Urothelium cell line (cell line): ENCODE results near the gene YTHDF1.
"Not testable (repeated sequence)": the region's sequence is repeated elsewhere in the genome, so short reads cannot be mapped to it uniquely, and the experiment has no call there.

ENCODE experiments used
- DNase-seq: peaks from one replicate; pipeline ENCODE4 v3.0.0; 2011; ENCODE audit warnings: low spot score, mixed read lengths
- FAIRE-seq: peaks from 2 replicates; lab custom pipeline; 2011; peaks lifted over from hg19 to GRCh38; lab: Jason Lieb, UNC

Gene YTHDF1

DNA sequence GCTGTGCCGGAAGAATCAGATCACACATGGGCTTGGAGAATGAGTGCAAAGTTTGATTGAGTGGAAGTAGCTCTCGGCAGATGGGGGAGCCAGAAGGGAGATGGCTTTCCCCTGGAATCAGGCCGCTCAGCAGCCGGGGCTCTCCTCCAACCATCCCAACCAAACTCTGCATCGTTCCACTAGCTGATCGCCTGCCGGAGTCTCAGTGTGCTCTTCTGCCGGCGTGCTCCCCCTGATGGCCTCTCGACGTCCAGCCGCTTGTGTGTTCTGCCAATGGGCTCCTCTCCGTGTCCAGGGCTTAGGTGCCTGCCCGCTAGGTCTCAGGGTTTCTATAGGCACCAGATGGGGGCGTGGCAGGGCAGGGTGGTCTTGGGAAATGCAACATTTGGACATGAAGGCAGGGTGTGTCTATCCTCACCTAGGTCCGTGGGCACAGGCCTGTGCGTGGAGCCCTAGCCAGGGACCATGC is 14.9 kb upstream of the YTHDF1 start:
- no peak for DNase-seq
- peak; percentile 37 for FAIRE-seq

DNA sequence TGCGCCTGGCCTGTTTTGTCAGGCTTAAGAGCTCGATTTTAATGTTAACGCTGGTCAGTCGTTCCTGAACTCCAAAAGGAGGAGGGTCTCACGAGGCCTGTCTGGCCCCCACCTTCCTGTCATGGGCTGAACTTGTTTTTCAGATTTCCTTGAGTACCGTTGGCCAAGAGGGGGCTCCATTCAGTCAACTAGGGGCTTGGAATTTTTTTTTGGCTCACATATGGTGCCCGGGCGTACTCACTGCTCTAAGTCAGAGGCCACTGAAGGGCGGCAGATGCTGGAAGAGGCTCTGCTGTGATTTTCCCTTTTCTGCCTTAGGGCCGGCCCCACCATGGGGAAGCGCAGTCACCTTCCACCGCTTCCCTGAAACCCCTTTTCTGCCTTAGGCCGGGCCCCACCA is 12.9 kb upstream of the YTHDF1 start:
- DNase-seq (no peak), FAIRE-seq (no peak)

DNA sequence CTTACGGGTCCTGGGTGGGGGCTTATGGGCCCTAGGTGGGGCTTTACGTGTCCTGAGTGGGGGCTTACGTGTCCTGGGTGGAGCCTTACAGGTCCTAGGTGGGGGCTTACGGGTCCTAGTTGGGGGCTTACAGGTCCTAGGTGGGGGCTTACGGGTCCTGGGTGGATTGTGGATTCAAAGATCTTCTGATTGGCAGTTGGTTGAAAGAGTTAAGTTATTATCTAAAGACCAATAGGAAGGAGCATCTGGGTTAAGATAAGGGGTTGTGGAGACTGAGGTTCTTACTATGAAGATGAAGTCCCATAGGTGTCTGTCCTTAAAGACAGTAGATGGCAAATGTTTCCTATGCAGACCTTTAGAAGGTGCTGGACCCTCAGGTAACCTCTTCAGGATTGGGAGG is 11.3 kb upstream of the YTHDF1 start:
- FAIRE-seq, result no peak
- no peak for DNase-seq

DNA sequence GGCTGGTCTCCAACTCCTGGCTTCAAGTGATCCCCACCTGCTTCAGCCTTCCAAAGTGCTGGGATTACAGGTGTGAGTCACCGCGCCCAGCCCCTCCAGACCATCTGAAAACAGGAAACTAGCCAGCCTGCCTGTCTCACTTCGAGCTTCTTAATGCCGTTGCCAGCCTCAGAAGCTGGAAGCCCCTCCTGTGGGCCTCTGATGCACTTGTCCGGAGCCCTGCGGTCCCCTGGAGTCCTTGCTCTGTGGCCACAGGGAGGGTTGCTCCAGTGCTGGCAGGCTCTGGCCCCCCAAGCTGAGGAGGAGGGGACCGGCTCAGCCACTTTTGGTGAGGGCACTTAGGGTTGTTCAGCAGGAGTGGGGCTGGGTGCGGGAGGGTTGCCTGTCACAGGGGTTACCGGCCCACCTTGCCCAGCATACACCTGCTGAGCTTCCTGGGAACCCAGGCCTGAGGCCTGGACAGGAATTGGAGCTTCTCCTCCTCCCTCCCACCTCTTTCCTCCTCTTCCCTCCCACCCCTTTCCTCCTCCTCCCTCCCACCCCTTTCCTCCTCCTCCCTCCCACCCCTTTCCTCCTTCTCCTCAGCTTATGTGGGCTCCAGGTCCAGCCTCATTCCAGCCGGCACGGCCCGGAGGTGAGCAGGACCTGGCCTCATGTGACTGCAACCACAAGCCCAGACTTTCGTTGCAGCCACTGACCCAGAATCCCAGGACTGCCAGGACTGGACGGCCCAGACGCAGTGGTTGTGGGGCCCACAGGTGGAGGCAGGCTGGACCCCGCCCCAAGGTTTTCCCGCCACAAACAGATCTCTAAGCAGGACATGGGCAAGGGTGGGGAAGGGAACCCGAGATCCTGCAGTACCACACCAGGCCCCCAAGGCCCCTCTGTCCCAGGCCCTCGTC is 10.4 kb upstream of the YTHDF1 start:
- peak; percentile 93 for FAIRE-seq
- peak; percentile 80 for DNase-seq

DNA sequence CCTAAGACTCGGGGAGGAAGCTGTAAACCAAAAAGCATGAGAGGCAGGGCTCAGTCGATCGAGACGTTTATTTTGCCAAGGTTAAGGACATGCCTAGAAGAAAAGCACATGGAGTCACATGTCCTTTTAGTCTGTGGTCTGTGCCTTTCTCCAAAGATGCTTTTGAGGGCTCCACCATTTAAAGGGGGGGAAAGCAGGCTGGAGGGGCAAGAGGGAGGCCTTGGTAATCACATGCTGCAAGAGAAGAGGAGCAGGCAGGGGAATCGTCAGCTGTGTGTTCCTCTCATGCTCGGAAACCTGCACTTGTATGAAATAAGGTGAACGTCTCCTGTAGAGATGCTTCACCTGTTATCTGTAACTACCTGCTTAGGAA is 9.1 kb upstream of the YTHDF1 start:
- DNase-seq, result no peak
- FAIRE-seq, result peak; percentile 70

DNA sequence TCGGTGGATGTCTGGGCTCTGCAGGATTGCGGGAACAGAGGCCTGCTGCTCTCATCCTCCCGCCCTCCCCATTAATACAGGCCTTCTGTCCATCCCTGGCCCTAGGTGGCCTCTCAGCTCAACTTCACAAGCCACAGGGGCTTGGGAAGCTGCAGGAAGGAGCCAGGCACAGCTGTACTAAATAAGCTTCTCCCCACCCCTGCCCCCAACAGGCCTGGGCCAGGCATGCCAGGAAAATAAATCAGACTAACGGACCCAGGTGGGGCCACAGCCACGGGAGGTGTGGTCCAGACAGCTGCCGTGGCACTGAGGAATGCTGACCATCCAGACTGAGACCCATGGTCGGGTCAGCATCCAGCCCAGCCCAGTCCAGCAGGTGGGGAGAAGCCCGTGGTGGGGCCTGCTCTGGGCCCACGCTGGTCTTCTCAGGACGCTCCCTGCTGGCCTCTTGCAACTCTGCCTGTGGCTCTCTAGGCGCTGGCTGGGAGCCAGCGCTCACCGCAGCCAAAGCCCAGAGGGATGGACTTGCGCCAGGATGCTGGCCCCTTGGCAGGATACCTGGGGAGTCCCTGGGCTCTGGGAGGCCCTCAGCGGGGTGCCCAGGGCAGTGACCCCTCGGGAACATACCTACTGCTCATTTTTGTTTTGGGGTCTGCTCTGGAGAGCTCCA is 8.6 kb upstream of the YTHDF1 start:
- DNase-seq (peak; percentile 97), FAIRE-seq (peak; percentile 98)

DNA sequence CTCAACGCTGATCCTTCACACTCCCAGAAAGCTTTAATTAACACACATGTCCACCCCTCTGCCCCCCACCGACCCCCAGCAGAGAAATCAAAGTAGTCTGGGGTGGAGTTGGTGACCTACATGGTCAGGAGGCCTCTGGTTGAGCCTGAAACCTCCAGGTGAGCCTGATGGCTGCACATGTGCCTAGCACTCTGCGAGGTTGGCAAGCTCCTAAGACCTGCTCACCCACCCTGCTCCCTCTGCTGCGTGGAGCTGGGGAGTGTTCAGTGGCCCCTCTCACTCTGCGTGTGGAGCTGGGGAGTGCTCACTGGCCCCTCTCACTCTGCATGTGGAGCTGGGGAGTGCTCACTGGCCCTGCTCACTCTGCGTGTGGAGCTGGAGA is 7.9 kb upstream of the YTHDF1 start:
- FAIRE-seq (peak; percentile 61), DNase-seq (no peak)

DNA sequence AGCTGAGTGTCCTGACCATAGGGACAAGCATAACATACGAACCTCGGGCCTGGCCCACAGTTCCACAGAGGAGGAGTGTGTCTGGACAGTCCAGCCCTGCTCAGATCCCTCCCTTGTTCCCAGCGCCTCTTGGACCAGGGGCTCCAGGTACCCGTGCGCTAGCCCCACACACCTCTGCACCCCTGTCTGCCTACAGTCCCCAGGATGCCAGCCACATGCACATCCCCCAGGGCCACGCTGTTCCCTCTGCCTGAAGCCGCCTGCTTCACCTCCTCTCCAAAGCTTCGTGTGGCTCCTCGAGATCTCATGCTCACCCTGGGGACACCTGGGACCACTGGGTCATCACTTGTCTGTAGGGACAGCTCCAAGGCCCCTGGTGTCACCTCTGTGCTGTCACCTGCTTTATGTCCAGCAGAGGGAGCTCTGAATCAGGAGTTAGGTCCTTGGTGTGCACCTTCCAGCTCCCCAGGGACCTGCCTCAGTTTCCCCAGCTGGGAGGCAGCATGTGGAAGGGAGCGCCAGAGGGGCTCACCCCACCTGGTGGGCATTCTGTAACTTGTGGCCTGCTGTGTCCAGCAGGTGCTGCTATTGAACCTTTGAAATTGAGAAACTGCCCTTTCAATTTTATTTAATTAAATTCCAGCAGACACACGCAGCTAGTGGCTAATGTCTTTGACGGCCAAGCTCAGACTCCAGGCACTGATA is 7.3 kb upstream of the YTHDF1 start:
- FAIRE-seq (peak; percentile 85), DNase-seq (peak; percentile 80)

DNA sequence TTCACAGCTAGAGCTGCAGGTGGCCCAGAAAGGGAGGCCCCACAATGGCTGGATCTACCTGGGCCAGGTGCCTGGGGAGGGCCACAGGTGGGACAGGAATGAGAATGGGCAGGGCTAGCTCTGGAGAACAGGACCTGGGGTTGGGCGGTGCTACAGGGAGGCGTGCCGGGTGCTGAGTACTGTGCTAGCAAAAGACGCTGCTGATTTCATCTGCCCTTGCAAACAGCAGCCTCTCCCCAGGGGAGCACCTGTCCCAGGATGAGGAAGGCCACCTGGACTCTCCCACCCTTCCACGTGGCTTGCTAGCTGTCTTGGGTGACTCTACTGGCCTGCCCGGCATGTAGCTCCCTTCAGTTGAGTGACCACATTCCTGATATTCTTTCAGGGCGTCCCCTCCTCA is 6.6 kb upstream of the YTHDF1 start:
- FAIRE-seq, result peak; percentile 35
- no peak for DNase-seq

DNA sequence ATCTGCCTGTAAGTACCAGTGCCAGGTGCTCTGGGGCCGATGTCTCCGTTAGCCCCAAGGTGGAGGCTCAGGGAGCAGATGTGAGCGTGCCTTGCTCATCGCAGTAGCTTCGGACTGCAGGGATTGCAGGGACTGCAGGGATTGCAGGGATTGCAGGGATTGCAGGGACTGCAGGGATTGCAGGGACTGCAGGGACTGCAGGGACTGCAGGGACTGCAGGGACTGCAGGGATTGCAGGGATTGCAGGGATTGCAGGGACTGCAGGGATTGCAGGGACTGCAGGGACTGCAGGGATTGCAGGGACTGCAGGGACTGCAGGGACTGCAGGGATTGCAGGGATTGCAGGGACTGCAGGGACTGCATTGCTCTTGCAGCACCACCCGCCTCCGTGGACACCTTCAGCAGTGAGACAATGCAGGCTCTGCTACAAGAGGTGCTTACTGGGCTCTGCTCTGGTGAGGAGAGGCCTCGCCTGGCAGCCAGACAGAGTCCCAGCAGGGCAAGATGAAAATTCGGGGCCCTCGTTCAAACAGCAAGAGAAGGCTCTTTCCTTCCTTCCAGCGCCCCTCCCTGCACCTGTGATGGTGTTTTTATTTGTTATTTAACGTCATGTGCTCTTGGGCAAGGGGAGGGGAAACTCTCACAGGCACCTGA is 5.6 kb upstream of the YTHDF1 start:
- peak; percentile 42 for FAIRE-seq
- DNase-seq, result not testable (repeated sequence)

DNA sequence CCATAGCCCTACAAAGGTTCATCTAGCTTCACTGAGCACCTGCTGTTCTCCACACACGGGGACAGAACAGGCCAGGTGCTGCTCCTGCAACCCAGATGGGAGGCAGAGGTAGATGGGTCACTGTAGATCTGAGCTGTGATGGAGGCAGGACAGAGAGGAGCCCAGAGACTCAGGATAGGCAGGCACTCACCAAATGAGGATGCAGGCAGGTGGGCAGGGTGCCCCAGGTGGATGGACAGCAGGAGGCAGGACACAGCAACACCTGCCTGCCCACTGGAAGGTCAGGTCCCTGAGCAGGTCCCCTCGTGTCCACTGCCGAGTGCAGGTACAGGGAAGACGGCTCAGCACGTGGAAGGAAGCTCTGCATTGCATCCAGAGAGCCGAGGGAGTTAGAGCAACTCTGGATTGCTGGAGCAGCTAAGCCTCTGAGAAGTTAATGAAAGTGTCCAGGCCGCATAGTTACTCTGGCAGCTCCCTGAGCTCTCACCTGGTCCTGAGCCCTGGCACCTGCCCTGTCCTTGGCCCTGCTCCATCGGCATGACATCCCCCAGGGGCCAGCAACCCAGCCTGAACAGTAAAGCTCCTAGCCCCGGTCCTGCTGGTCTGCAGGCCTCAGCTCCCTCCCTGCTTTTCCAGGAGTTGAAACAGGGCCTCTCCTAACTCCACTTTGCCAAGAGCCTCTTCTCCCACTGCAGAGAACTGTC is 4.9 kb upstream of the YTHDF1 start:
- no peak for DNase-seq

DNA sequence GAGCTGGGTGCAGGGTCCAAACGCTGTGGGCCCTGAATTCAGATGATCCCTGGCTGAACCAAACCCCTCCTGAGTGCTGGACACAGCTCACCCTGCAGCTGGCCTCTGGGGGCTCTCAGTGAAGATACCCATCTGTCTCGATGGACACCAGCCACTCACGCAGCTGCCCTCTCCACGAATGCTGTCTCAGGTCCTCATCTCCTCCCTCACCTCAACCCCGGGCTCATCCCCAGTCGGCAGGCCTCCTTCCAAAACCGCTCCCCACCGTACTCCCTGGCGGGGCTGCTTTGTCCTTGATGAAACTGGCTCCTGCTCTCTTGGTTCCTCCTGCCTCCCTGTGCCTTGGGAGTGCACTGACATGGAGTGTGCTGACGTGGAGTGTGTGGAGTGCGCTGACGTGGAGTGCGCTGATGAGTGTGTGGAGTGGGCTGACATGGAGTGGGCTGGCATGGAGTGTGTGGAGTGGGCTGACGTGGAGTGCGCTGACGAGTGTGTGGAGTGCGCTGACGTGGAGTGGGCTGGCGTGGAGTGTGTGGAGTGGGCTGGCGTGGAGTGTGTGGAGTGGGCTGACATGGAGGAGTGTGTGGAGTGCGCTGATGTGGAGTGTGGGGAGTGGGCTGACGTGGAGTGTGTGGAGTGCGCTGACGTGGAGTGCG is 4.1 kb upstream of the YTHDF1 start:
- DNase-seq (no peak), FAIRE-seq (peak; percentile 73)

More for the DNA sequence above, 4.9 kb upstream of the YTHDF1 start:
- peak; percentile 61 for FAIRE-seq

DNA sequence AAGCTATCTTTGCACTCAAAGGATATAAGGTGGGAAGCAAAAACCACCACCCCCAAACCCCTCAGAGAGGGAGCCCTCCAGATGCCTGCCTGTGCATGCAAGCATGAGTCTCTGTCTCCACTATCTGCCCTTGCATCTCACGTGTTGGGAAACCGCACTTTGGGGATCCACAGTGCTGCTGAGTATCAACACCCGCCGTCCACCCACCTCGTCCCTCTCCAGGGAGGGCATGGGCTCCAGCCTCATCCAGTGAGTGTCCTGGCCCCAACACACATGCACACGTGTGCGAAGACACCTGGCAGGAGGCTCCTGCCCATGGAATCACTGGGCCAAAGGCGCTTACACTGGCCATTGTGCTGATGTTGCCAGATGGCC is 3.5 kb upstream of the YTHDF1 start:
- no peak for DNase-seq
- peak; percentile 69 for FAIRE-seq

DNA sequence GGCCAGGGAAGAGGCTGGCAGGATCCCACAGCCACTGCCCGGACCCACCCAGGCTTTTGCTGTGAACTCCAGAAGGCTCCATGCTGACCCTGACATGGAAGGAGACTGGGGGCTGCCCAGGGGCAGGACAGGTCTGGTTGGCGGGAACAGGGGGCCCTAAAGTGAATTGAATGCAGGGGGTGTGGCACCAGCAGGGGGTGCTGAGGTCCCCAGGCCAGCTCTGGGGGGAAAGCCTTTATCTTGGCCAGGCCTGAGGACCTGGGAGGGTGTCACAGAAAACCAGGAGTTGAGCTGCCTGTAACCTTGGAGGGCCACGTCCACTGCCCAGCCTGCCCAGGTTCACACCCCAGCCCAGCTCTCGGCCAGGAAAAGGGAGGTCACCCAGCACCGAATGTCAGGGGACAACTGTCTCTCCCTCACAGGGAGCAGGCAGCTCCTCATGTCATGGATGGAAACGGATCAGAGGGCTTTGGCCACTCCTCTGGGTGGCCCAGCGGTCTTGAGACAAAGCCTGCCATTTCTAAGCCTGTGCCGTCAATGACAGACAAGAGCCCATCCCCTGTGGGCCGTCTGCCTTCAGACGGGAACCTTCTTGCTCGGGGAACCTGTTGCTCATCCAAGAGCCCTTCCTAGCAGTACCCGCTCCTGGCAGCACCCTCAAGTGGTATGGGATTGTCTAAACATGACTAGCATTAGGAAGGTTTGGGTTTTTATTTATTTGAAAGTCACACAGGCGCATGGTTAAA is 2.9 kb upstream of the YTHDF1 start:
- no peak for FAIRE-seq
- no peak for DNase-seq

DNA sequence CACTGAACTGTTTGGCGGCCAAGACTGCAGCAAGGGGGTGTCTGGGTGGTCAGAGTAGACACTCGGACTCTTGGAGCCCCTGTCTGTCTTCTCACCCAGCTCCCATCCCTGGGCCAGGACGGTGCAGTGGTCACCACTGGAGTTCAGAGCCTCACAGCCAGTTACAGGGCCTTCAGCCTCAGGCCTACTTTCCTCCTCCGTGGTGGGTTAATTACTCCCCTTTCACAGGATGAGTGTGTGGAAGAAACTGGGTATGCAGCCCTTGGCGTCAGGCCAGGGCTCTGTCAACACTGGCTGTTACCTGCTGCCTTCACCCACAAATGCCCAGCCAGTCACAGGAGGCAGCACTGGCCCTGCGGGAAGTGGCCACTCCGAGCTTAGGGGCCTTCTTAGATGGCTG is 1.8 kb upstream of the YTHDF1 start:
- DNase-seq (no peak), FAIRE-seq (peak; percentile 65)

DNA sequence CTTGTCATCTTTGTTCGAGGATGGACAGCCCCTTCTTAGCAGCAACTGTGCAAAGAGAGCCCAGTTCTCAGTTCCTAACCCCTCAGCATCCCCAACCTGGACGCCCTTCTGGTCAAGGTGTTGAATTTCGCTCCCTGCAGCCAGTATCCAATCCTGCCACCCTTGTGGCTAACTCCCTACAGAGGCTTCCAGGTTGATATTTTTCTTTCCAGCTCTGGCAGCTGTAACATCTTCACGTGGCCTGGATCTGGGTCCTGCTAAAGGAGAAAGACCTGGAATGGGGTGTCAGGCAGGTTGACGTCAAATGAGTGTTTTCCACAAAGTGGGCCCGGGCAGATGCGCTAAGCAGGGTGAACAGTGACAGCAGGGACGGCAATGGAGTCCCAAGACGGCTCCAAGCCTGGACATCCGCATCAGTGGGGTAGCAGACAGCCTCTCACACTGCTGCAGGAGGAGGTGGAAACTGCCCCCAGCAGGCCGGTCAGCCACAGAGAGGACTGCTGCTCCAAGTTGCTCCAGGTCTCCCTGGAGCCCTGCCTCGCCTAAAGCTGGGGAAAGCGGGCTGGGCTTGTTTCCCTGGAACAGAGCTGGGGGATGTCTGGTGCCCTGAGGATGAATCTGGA is 1.0 kb upstream of the YTHDF1 start:
- peak; percentile 90 for FAIRE-seq
- no peak for DNase-seq

DNA sequence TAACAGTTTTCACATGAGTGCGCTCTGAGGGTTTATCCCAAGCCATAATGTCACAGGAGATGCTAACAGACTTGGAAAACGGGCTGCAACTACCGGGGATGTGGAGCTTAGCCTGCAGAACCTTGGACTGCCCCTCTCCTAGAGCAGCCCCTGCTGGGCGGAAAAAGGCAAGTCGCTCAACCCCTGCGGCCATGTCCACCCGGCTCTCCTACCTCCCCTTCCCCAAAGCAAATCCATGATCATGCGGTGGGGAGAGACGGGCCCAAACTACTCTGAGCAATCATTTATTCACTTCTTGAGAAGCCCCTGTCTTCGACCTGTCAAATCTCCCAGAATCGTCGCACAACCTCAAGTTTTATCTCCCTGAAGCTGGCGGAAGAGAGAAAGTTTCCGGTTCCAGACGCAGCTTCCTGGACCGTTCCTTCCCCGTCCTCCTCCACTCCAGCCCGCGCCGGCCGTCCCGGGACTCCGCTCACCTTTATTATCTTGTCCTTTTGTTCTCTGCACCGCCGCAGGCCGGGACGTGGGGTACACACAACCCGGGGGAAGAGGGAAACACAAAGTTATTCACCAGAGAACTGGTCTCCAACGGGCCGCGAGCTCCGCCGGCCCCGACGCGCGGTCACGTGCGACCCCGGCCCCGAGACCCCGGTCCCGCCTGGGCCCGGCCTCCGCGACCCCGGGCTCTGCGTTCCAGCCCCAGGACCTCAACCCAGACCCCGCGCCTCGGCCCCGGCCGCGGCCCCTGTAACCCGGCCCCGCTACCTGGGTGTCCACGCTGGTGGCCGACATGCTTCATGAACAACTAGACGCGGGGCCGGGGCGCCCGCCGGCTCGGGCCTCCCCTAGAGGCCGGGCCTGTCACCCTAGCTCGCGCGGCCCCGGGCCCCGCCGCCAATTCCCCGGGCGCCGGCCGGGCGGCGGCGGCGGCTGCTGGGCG is 560 bp downstream of the YTHDF1 start:
- peak; percentile 85 for FAIRE-seq
- peak; percentile 83 for DNase-seq

DNA sequence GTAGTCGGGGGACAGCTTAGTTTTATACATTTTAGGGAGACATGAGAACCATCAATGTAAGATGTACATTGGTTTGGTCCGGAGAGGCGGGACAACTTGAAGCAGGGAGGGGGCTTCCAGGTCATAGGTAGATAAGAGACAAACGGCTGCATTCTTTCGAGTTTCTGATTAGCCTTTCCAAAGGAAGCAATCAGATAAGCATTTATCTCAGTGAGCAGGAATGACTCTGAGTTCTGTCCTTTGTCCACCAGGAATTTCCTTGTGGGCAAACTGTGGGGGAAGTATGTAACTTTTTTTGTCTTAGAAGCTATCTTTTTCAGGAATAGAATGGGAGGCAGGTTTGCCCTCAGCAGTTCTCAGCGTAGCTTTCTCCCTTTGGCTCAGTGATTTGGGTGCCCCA is 1.4 kb downstream of the YTHDF1 start:
- DNase-seq (no peak), FAIRE-seq (no peak)
